HCT116 (cell line): ENCODE results near the gene SNED1. TPM values are rescaled to one million over a fixed set of nuclear protein-coding genes. Genes with fewer than 3 reads are reported as not detected.

Experiments used
- ATAC-seq: fragments of 200-7000 bp; cut with Tn5 transposase; 2 replicates; pipeline ENCODE4 v1.9.1; 2020; ENCODE audit warnings: mild to moderate bottlenecking, moderate library complexity
- BruUV-seq: library from RNA; stranded (reverse); fragments of 400-500 nt; replicated peaks from 2 replicates; lab custom pipeline; 2021; lab: Mats Ljungman, UMichigan
- CTCF ChIA-PET: fragments of 300-600 bp; sonication (Branson Sonifier 250); formaldehyde crosslinking; loops from one replicate; lab custom pipeline; 2021; ENCODE audit warnings: antibody characterized with exemption; lab: Charles Lee
- POLR2A ChIA-PET: fragments of 300-600, 350-600 bp; sonication (Branson Sonifier 250); formaldehyde crosslinking; loops from one replicate; lab custom pipeline; 2021; ENCODE audit warnings: antibody characterized with exemption; lab: Charles Lee
- RAD21 ChIA-PET, 2 experiments: fragments of 300-600 bp; sonication (Branson Sonifier 250); formaldehyde crosslinking; loops; one replicate each; lab custom pipeline; 2023; ENCODE audit warnings: low total read pairs in 2 of 2; ENCODE audit not compliant: uncharacterized antibody in 2 of 2, unreplicated experiment in 2 of 2, low non-redundant PET in 1 of 2; lab: Charles Lee
- DNase-seq: peaks from one replicate; pipeline ENCODE4 v3.0.0-alpha.2; 2010; ENCODE audit warnings: low read depth, low spot score
- H2AFZ ChIP-seq: fragments of 200-600 bp; shearing (Covaris generic), sonication (generic); 2 replicates; pipeline ENCODE4 v1.6.1; 2017; ENCODE audit warnings: low read depth, mixed run types, mixed read lengths, antibody characterized with exemption, low read length; ENCODE audit not compliant: poor library complexity, severe bottlenecking
- H3K27ac ChIP-seq: 2 replicates; pipeline ENCODE4 v1.5.1; 2012; ENCODE audit warnings: low read depth, low read length
- H3K27me3 ChIP-seq: fragments of 200-600 bp; sonication (generic); 2 replicates; pipeline ENCODE4 v1.6.1; 2016; ENCODE audit warnings: mixed run types, low read length, mixed read lengths; ENCODE audit not compliant: insufficient read depth
- H3K36me3 ChIP-seq, 2 experiments: fragments of 200-500 bp in 1 of 2; fragments of 200-600 bp in 1 of 2; sonication (Bioruptor generic) in 1 of 2; sonication (generic) in 1 of 2; 2 replicates each; pipeline versions ENCODE4 v1.5.1 to v1.6.1; 2014 to 2016; ENCODE audit warnings: low read length in 2 of 2, inconsistent platforms in 1 of 2, mixed read lengths in 1 of 2, mixed run types in 1 of 2; ENCODE audit not compliant: insufficient read depth in 2 of 2, control insufficient read depth in 1 of 2
- H3K4me1 ChIP-seq, 2 experiments: fragments of 200-600 bp in 1 of 2; sonication (generic) in 1 of 2; 2 replicates each; pipeline versions ENCODE4 v1.5.1 to v1.6.1; 2012 to 2017; ENCODE audit warnings: low read length in 2 of 2, inconsistent platforms in 1 of 2, mild to moderate bottlenecking in 1 of 2, mixed read lengths in 1 of 2, mixed run types in 1 of 2, moderate library complexity in 1 of 2; ENCODE audit not compliant: insufficient read depth in 2 of 2, control insufficient read depth in 1 of 2
- H3K4me2 ChIP-seq: fragments of 200-600 bp; sonication (generic); 2 replicates; pipeline ENCODE4 v1.6.1; 2017; ENCODE audit warnings: mixed run types, low read length, mixed read lengths
- H3K4me3 ChIP-seq, 2 experiments: fragments of 200-600 bp in 1 of 2; sonication (generic) in 1 of 2; replicated peaks in 1 of 2; 2 replicates each; pipeline ENCODE4 v1.5.1; 2011 to 2016; ENCODE audit warnings: low read length in 2 of 2, control low read depth in 1 of 2, low read depth in 1 of 2, mild to moderate bottlenecking in 1 of 2, mixed read lengths in 1 of 2, mixed run types in 1 of 2
- H3K79me2 ChIP-seq: fragments of 200-600 bp; sonication (generic); 2 replicates; pipeline ENCODE4 v1.6.1; 2017; ENCODE audit warnings: mild to moderate bottlenecking, mixed run types, low read length, moderate library complexity, mixed read lengths; ENCODE audit not compliant: insufficient read depth
- H3K9ac ChIP-seq: fragments of 200-600 bp; sonication (generic); 2 replicates; pipeline ENCODE4 v1.6.1; 2016; ENCODE audit warnings: low read length, mixed read lengths
- H3K9me2 ChIP-seq: fragments of 200-600 bp; sonication (generic), shearing (Covaris generic); 2 replicates; pipeline ENCODE4 v1.6.1; 2017; ENCODE audit warnings: mixed run types, mild to moderate bottlenecking, moderate library complexity; ENCODE audit not compliant: insufficient read depth
- H3K9me3 ChIP-seq, 2 experiments: fragments of 200-500 bp in 1 of 2; fragments of 200-600 bp in 1 of 2; sonication (Bioruptor generic) in 1 of 2; sonication (generic) in 1 of 2; 2 replicates each; pipeline ENCODE4 v1.6.1; 2014 to 2017; ENCODE audit warnings: low read length in 2 of 2, mixed read lengths in 2 of 2, inconsistent platforms in 1 of 2, low read depth in 1 of 2, mild to moderate bottlenecking in 1 of 2, mixed run types in 1 of 2, moderate library complexity in 1 of 2; ENCODE audit not compliant: control insufficient read depth in 1 of 2, insufficient read depth in 1 of 2
- H4K20me1 ChIP-seq: fragments of 200-600 bp; sonication (generic), shearing (Covaris generic); 2 replicates; pipeline ENCODE4 v1.6.1; 2017; ENCODE audit warnings: mixed run types, mild to moderate bottlenecking, moderate library complexity; ENCODE audit not compliant: insufficient read depth
- CEBPB ChIP-seq: IDR thresholded peaks from 2 replicates; pipeline ENCODE4 v1.6.1; 2012; ENCODE audit warnings: low read depth
- CTCF ChIP-seq, 3 experiments: fragments of 200-600 bp in 1 of 3; sonication (generic) in 1 of 3; IDR thresholded peaks in 2 of 3; conservative IDR thresholded peaks in 1 of 3; 2 replicates each; pipeline ENCODE4 v1.5.1; 2012 to 2017; ENCODE audit warnings: low read depth in 2 of 3, low read length in 2 of 3, antibody characterized with exemption in 1 of 3, borderline replicate concordance in 1 of 3, control low read depth in 1 of 3, mild to moderate bottlenecking in 1 of 3, mixed read lengths in 1 of 3, mixed run types in 1 of 3, moderate library complexity in 1 of 3; ENCODE audit not compliant: insufficient read depth in 1 of 3
- EZH2 ChIP-seq: fragments of 200-600 bp; sonication (generic); IDR thresholded peaks from 2 replicates; pipeline ENCODE4 v1.6.1; 2017; ENCODE audit warnings: antibody characterized with exemption, mixed run types
- POLR2A ChIP-seq: IDR thresholded peaks from 2 replicates; pipeline ENCODE4 v1.7.0; 2011; ENCODE audit warnings: borderline replicate concordance; ENCODE audit not compliant: insufficient read depth, insufficient read length; ENCODE audit errors: extremely low read depth
- POLR2AphosphoS5 ChIP-seq: IDR thresholded peaks from 2 replicates; pipeline ENCODE4 v1.6.1; 2011; ENCODE audit warnings: mild to moderate bottlenecking, low read depth, low read length, moderate library complexity
- RAD21 ChIP-seq: IDR thresholded peaks from 2 replicates; pipeline ENCODE4 v1.6.1; 2012; ENCODE audit warnings: low read depth, mild to moderate bottlenecking
- SIN3A ChIP-seq: IDR thresholded peaks from 2 replicates; pipeline ENCODE4 v1.6.1; 2012; ENCODE audit warnings: low read depth
- SP1 ChIP-seq: IDR thresholded peaks from 2 replicates; pipeline ENCODE4 v1.6.1; 2012; ENCODE audit warnings: low read depth
- TCF7L2 ChIP-seq: IDR thresholded peaks from 2 replicates; pipeline ENCODE4 v1.7.0; 2011; ENCODE audit warnings: borderline replicate concordance, inconsistent platforms; ENCODE audit not compliant: insufficient read depth, insufficient read length; ENCODE audit errors: extremely low read depth
- YY1 ChIP-seq: IDR thresholded peaks from 2 replicates; pipeline ENCODE4 v1.6.1; 2011; ENCODE audit warnings: low read length, low read depth, moderate library complexity, mild to moderate bottlenecking; ENCODE audit not compliant: insufficient replicate concordance; ENCODE audit errors: extremely low read depth
- ZBTB33 ChIP-seq: IDR thresholded peaks from 2 replicates; pipeline ENCODE4 v1.6.1; 2011; ENCODE audit warnings: mild to moderate bottlenecking, low read length, moderate library complexity; ENCODE audit not compliant: insufficient replicate concordance; ENCODE audit errors: extremely low read depth
- ZFX ChIP-seq: fragments of 450-650 bp; IDR thresholded peaks from 2 replicates; pipeline ENCODE4 v1.6.1; 2017
- ZNF274 ChIP-seq: fragments of 200-500 bp; sonication (Bioruptor generic); IDR thresholded peaks from 2 replicates; pipeline ENCODE4 v1.6.1; 2014; ENCODE audit warnings: mild to moderate bottlenecking, low read depth, low read length, inconsistent platforms
- intact Hi-C: fragments of 100-400 bp; cut with micrococcal nuclease; formaldehyde crosslinking; loops from 2 replicates; pipeline ENCODE4 v1.10.0; 2022
- total RNA-seq: library from RNA; stranded (reverse); gene quantifications from one replicate; pipeline ENCODE4 v1.2.1, GENCODE V29; 2021; ENCODE audit not compliant: unreplicated experiment

The SNED1 gene
- total RNA-seq, 1 experiment from 2014 or later: 9.6 TPM

- ChIA-PET POLR2A (no interaction called here), CTCF (no interaction called here), RAD21 (no interaction called here)
- TF ChIP-seq SIN3A: no peak
- Histone ChIP-seq H2AFZ (no peak overlapping the region), H3K9me2 (no peaks in the 10 kb centered on the region), H3K36me3 (no peaks in the 10 kb centered on the region), H3K9me3 (no peaks in the 10 kb centered on the region), H3K9ac (no peak overlapping the region), H3K4me3 (no peak overlapping the region), H3K27ac (no peak overlapping the region), H3K79me2 (no peaks in the 10 kb centered on the region), H3K4me1 (peaks cover 2 to 4% of the 10 kb centered on the region in 2 experiments; a peak in 3 of 4 replicates), H3K27me3 (no peaks in the 10 kb centered on the region), H3K4me2 (no peak overlapping the region), H4K20me1 (no peaks in the 10 kb centered on the region)
- intact Hi-C loops: no loop called here
- BruUV-seq: no TSS peak
- ATAC-seq: no peak
- no peak for DNase-seq
Measured at GRCh38 chr2:241068942-241069810, 70.8 kb downstream of the SNED1 start.

- TF ChIP-seq ZBTB33 (no peak), CTCF (IDR thresholded peaks at IDR 0.05 in 2 of 3, conservative IDR thresholded peaks at IDR 0.05 in 1 of 3; ENCODE audit: borderline replicate concordance in 1 of 3, insufficient read depth in 1 of 3, low read depth in 2 of 3, low read length in 2 of 3) (no peak), TCF7L2 (no peak), EZH2 (no peak), SP1 (no peak), ZNF274 (no peak), YY1 (no peak), ZFX (no peak), POLR2AphosphoS5 (no peak), POLR2A (no peak), RAD21 (no peak), CEBPB (no peak)
- ChIA-PET RAD21 (no interaction called here), CTCF (no interaction called here), POLR2A (no interaction called here)
- intact Hi-C loops: loop anchor here (10.0 kb wide), 1 partner anchor 215 kb away; no protein-coding TSS in a partner anchor
- no peaks in the 10 kb centered on the region for H4K20me1 ChIP-seq
- no peak overlapping the region for H3K4me2 ChIP-seq
- H3K36me3 ChIP-seq: no peaks in the 10 kb centered on the region
- no peak overlapping the region for H3K9ac ChIP-seq
- H3K27me3 ChIP-seq: no peaks in the 10 kb centered on the region
- no peak for DNase-seq
- no peak overlapping the region for H3K27ac ChIP-seq
- no peaks in the 10 kb centered on the region for H3K9me2 ChIP-seq
- H3K79me2 ChIP-seq: no peaks in the 10 kb centered on the region
- H3K9me3 ChIP-seq: no peaks in the 10 kb centered on the region
- BruUV-seq: no TSS peak
- H2AFZ ChIP-seq: no peak overlapping the region
- ATAC-seq: no peak
- no peaks in the 10 kb centered on the region for H3K4me1 ChIP-seq
- no peak overlapping the region for H3K4me3 ChIP-seq
Measured at GRCh38 chr2:241069821-241070281, 71.4 kb downstream of the SNED1 start.
